ENCODE measurements around the gene SLC6A3.

DNA sequence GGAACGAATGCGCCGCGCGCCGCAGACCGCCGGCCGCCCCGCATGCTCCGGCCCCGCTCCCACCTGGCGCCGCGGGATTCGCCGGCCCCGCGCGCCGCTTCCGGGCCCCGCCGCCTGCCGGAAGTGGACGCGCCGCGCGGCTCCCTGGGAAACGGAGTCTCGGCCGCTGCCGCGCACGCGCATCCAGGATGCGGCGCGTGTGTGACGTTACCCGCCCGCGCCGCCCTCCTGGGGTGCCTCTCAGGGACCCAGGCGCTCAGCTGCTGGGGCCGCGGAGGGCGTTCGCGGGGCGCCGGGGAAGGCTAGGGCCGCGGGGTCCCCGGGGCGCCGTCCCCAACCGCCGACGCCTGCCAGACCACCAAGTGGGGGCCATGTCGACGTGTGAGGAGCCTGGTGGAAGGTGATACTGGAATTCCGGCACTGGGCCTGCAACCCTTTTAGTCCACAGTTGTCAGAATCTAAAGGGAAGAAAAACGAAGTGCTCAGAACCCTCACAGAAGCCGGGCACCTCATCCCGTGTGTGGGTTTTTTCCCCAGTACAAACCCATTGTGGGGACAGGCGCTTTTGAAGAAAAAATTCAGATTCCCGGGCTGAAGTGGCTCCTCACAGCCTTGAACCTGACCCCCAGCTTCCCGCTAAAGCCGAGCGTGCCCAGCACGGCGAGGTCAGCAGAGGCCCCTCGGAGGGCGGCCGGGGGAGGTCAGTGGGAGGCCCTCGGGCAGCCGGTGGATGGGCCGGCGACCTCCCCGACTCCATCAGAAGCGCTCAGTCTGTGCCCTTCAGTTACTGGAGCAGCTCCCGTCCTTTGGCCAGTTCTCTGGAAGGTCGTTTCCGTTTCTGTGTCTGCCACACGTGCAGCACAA lies 100.0 kb downstream of the SLC6A3 start, which contains the start of gene CLPTM1L:
- TF ChIP-seq CTCF (conservative IDR thresholded peaks at IDR 0.05 in 1 of 2, IDR thresholded peaks at IDR 0.05 in 1 of 2; ENCODE audit: low read depth in 1 of 2, low read length in 2 of 2) (no peak), EZH2 (IDR thresholded peaks at IDR 0.05; ENCODE audit: low read length, missing control alignments) (no peak)

Data from fibroblast of lung (primary cell).